ENCODE measurements around the gene ISG15. TPM values are rescaled to one million over a fixed set of nuclear protein-coding genes. Genes with fewer than 3 reads are reported as not detected.

Gene ISG15
- total and polyA plus RNA-seq, 2 of the 13 experiments (the other 11 are each of a cell fraction or from before 2014, with no cell fraction given), result 42.1 to 54.9 TPM

DNA sequence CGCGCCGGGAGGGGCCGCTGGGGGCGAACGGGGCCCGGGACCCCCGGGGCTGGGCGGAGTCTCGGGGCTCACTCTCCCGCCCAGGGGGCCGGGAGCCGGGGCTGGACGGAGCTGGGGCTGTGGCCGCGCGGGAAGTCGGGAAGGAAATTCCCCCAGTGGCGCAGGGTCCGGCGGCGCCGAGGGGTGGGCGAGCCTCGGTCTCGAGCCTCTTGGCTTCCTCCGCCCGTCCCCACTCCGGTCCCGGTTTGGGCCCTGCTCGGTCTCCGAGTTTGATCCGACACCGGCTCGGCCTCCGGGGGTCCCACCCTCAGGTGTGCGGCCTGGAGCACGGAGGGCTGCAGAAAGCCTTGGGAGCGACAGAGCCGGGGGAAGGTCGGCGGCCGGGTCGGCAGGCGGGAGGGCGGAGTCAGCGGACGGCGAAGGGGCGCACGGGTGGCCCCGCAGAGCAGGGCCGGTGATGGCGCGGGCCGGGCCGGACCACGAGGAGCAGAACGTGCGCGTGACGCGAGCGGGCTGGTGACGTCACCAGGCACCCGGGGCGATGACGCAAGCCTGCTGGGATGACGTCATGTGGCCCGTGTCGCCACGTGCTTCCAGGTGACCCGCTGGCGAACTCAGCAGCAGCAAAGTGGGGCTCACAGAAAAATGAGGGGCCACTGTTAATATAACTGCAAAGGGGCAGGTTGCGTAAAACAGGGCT, 12.8 kb upstream of the ISG15 start (continued):
- TF ChIP-seq RAD21 (CRISPR knock-in tag; IDR thresholded peaks at IDR 0.05), result no peak
- TF ChIP-seq ATAD3A (CRISPR knock-in tag; IDR thresholded peaks at IDR 0.05), result no peak
- peak; percentile 36 for TF ChIP-seq ONECUT2 (CRISPR knock-in tag; IDR thresholded peaks at IDR 0.05)
- TF ChIP-seq TOE1 (CRISPR knock-in tag; IDR thresholded peaks at IDR 0.05), result no peak
- peak; percentile 34 for TF ChIP-seq ZBTB43 (CRISPR knock-in tag; conservative IDR thresholded peaks at IDR 0.05)
- TF ChIP-seq ZNF614 (CRISPR knock-in tag; IDR thresholded peaks at IDR 0.05; ENCODE audit: borderline replicate concordance), result peak; percentile 76; the same call in 1 of the 2 replicates
- TF ChIP-seq, protein P1, sequence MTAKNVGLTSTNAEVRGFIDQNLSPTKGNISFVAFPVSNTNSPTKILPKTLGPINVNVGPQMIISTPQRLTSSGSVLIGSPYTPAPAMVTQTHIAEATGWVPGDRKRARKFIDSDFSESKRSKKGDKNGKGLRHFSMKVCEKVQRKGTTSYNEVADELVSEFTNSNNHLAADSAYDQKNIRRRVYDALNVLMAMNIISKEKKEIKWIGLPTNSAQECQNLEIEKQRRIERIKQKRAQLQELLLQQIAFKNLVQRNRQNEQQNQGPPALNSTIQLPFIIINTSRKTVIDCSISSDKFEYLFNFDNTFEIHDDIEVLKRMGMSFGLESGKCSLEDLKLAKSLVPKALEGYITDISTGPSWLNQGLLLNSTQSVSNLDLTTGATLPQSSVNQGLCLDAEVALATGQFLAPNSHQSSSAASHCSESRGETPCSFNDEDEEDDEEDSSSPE (CRISPR knock-in tag; IDR thresholded peaks at IDR 0.05), result peak; percentile 76
- TF ChIP-seq CENPT (CRISPR knock-in tag; IDR thresholded peaks at IDR 0.05; ENCODE audit: low read depth), result peak; percentile 79; the same call in 1 of the 2 replicates
- TF ChIP-seq FOXJ3 (CRISPR knock-in tag; IDR thresholded peaks at IDR 0.05; ENCODE audit: borderline replicate concordance), result 0 out of 2 replicates have a peak, but pooled peaks have one; percentile 14
- 0 out of 2 replicates have a peak, but pooled peaks have one; percentile 25 for TF ChIP-seq ZNF549 (CRISPR knock-in tag; IDR thresholded peaks at IDR 0.05)
- TF ChIP-seq NFIB (CRISPR knock-in tag; IDR thresholded peaks at IDR 0.05; ENCODE audit: borderline replicate concordance), result no peak
- TF ChIP-seq ZNF784 (CRISPR knock-in tag; IDR thresholded peaks at IDR 0.05; ENCODE audit: borderline replicate concordance), result no peak
- TF ChIP-seq, protein P2, sequence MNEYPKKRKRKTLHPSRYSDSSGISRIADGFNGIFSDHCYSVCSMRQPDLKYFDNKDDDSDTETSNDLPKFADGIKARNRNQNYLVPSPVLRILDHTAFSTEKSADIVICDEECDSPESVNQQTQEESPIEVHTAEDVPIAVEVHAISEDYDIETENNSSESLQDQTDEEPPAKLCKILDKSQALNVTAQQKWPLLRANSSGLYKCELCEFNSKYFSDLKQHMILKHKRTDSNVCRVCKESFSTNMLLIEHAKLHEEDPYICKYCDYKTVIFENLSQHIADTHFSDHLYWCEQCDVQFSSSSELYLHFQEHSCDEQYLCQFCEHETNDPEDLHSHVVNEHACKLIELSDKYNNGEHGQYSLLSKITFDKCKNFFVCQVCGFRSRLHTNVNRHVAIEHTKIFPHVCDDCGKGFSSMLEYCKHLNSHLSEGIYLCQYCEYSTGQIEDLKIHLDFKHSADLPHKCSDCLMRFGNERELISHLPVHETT (CRISPR knock-in tag; conservative IDR thresholded peaks at IDR 0.05), result peak; percentile 83
- TF ChIP-seq RFX3 (CRISPR knock-in tag; IDR thresholded peaks at IDR 0.05), result no peak
- no peak for TF ChIP-seq SMC3 (IDR thresholded peaks at IDR 0.05; ENCODE audit: low read length)
- no peak for TF ChIP-seq TRIM24 (CRISPR knock-in tag; IDR thresholded peaks at IDR 0.05)
- no peak for TF ChIP-seq PHF21A (CRISPR knock-in tag; IDR thresholded peaks at IDR 0.05)
- TF ChIP-seq, protein P3, sequence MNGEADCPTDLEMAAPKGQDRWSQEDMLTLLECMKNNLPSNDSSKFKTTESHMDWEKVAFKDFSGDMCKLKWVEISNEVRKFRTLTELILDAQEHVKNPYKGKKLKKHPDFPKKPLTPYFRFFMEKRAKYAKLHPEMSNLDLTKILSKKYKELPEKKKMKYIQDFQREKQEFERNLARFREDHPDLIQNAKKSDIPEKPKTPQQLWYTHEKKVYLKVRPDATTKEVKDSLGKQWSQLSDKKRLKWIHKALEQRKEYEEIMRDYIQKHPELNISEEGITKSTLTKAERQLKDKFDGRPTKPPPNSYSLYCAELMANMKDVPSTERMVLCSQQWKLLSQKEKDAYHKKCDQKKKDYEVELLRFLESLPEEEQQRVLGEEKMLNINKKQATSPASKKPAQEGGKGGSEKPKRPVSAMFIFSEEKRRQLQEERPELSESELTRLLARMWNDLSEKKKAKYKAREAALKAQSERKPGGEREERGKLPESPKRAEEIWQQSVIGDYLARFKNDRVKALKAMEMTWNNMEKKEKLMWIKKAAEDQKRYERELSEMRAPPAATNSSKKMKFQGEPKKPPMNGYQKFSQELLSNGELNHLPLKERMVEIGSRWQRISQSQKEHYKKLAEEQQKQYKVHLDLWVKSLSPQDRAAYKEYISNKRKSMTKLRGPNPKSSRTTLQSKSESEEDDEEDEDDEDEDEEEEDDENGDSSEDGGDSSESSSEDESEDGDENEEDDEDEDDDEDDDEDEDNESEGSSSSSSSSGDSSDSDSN (CRISPR knock-in tag; IDR thresholded peaks at IDR 0.05), result peak; percentile 91; the same call in 1 of the 2 replicates
- no peak for TF ChIP-seq ZFP1 (CRISPR knock-in tag; IDR thresholded peaks at IDR 0.05)
- no peak for TF ChIP-seq ZNF577 (CRISPR knock-in tag; IDR thresholded peaks at IDR 0.05; ENCODE audit: borderline replicate concordance, low read depth)
- TF ChIP-seq KDM6A (CRISPR knock-in tag; IDR thresholded peaks at IDR 0.05; ENCODE audit: low read depth), result no peak
- peak; percentile 82; the same call in 1 of the 2 replicates for TF ChIP-seq ZSCAN9 (CRISPR knock-in tag; IDR thresholded peaks at IDR 0.05; ENCODE audit: borderline replicate concordance)
- TF ChIP-seq GATA4 (IDR thresholded peaks at IDR 0.05; ENCODE audit: borderline replicate concordance, low read depth), result no peak
- TF ChIP-seq POLR2AphosphoS5 (IDR thresholded peaks at IDR 0.05; ENCODE audit: low read depth, low read length), result peak; percentile 62
- peak; percentile 85 for TF ChIP-seq RBM22 (optimal IDR thresholded peaks at IDR 0.05; ENCODE audit: low read length)

Measured in HepG2 (cell line).